ENCODE measurements around the gene CCDC66. TPM values are rescaled to one million over a fixed set of nuclear protein-coding genes. Genes with fewer than 3 reads are reported as not detected.

Gene CCDC66
- polyA plus RNA-seq, 1 donor from 2014 or later, result 80.3 TPM

Other genes with a start within 250 kb of the CCDC66 start
- 57.5 and 60.4 TPM in 2 replicates for gene ERC2, start 88.7 kb upstream of the CCDC66 start, polyA plus RNA-seq
- gene TASOR, start 126.1 kb downstream of the CCDC66 start, polyA plus RNA-seq, result 84.8 and 85.4 TPM in 2 replicates
- gene ARHGEF3, start 244.8 kb downstream of the CCDC66 start, polyA plus RNA-seq, result 4.1 and 4.5 TPM in 2 replicates

Measured in neural cell (in vitro differentiated cells).